HCT116 (cell line): ENCODE data around the gene NGEF. TPM values are rescaled to one million over a fixed set of nuclear protein-coding genes. Genes with fewer than 3 reads are reported as not detected.

Source experiments
- ATAC-seq: fragments of 200-7000 bp; cut with Tn5 transposase; 2 replicates; pipeline ENCODE4 v1.9.1; 2020; ENCODE audit warnings: mild to moderate bottlenecking, moderate library complexity
- BruUV-seq: library from RNA; stranded (reverse); fragments of 400-500 nt; replicated peaks from 2 replicates; lab custom pipeline; 2021; lab: Mats Ljungman, UMichigan
- CTCF ChIA-PET: fragments of 300-600 bp; sonication (Branson Sonifier 250); formaldehyde crosslinking; loops from one replicate; lab custom pipeline; 2021; ENCODE audit warnings: antibody characterized with exemption; lab: Charles Lee
- POLR2A ChIA-PET: fragments of 300-600, 350-600 bp; sonication (Branson Sonifier 250); formaldehyde crosslinking; loops from one replicate; lab custom pipeline; 2021; ENCODE audit warnings: antibody characterized with exemption; lab: Charles Lee
- RAD21 ChIA-PET, 2 experiments: fragments of 300-600 bp; sonication (Branson Sonifier 250); formaldehyde crosslinking; loops; one replicate each; lab custom pipeline; 2023; ENCODE audit warnings: low total read pairs in 2 of 2; ENCODE audit not compliant: uncharacterized antibody in 2 of 2, unreplicated experiment in 2 of 2, low non-redundant PET in 1 of 2; lab: Charles Lee
- DNase-seq: peaks from one replicate; pipeline ENCODE4 v3.0.0-alpha.2; 2010; ENCODE audit warnings: low read depth, low spot score
- H2AFZ ChIP-seq: fragments of 200-600 bp; shearing (Covaris generic), sonication (generic); 2 replicates; pipeline ENCODE4 v1.6.1; 2017; ENCODE audit warnings: low read depth, mixed run types, mixed read lengths, antibody characterized with exemption, low read length; ENCODE audit not compliant: poor library complexity, severe bottlenecking
- H3K27ac ChIP-seq: 2 replicates; pipeline ENCODE4 v1.5.1; 2012; ENCODE audit warnings: low read depth, low read length
- H3K27me3 ChIP-seq: fragments of 200-600 bp; sonication (generic); 2 replicates; pipeline ENCODE4 v1.6.1; 2016; ENCODE audit warnings: mixed run types, low read length, mixed read lengths; ENCODE audit not compliant: insufficient read depth
- H3K36me3 ChIP-seq, 2 experiments: fragments of 200-500 bp in 1 of 2; fragments of 200-600 bp in 1 of 2; sonication (Bioruptor generic) in 1 of 2; sonication (generic) in 1 of 2; 2 replicates each; pipeline versions ENCODE4 v1.5.1 to v1.6.1; 2014 to 2016; ENCODE audit warnings: low read length in 2 of 2, inconsistent platforms in 1 of 2, mixed read lengths in 1 of 2, mixed run types in 1 of 2; ENCODE audit not compliant: insufficient read depth in 2 of 2, control insufficient read depth in 1 of 2
- H3K4me1 ChIP-seq, 2 experiments: fragments of 200-600 bp in 1 of 2; sonication (generic) in 1 of 2; 2 replicates each; pipeline versions ENCODE4 v1.5.1 to v1.6.1; 2012 to 2017; ENCODE audit warnings: low read length in 2 of 2, inconsistent platforms in 1 of 2, mild to moderate bottlenecking in 1 of 2, mixed read lengths in 1 of 2, mixed run types in 1 of 2, moderate library complexity in 1 of 2; ENCODE audit not compliant: insufficient read depth in 2 of 2, control insufficient read depth in 1 of 2
- H3K4me2 ChIP-seq: fragments of 200-600 bp; sonication (generic); 2 replicates; pipeline ENCODE4 v1.6.1; 2017; ENCODE audit warnings: mixed run types, low read length, mixed read lengths
- H3K4me3 ChIP-seq, 2 experiments: fragments of 200-600 bp in 1 of 2; sonication (generic) in 1 of 2; replicated peaks in 1 of 2; 2 replicates each; pipeline ENCODE4 v1.5.1; 2011 to 2016; ENCODE audit warnings: low read length in 2 of 2, control low read depth in 1 of 2, low read depth in 1 of 2, mild to moderate bottlenecking in 1 of 2, mixed read lengths in 1 of 2, mixed run types in 1 of 2
- H3K79me2 ChIP-seq: fragments of 200-600 bp; sonication (generic); 2 replicates; pipeline ENCODE4 v1.6.1; 2017; ENCODE audit warnings: mild to moderate bottlenecking, mixed run types, low read length, moderate library complexity, mixed read lengths; ENCODE audit not compliant: insufficient read depth
- H3K9ac ChIP-seq: fragments of 200-600 bp; sonication (generic); 2 replicates; pipeline ENCODE4 v1.6.1; 2016; ENCODE audit warnings: low read length, mixed read lengths
- H3K9me2 ChIP-seq: fragments of 200-600 bp; sonication (generic), shearing (Covaris generic); 2 replicates; pipeline ENCODE4 v1.6.1; 2017; ENCODE audit warnings: mixed run types, mild to moderate bottlenecking, moderate library complexity; ENCODE audit not compliant: insufficient read depth
- H3K9me3 ChIP-seq, 2 experiments: fragments of 200-500 bp in 1 of 2; fragments of 200-600 bp in 1 of 2; sonication (Bioruptor generic) in 1 of 2; sonication (generic) in 1 of 2; 2 replicates each; pipeline ENCODE4 v1.6.1; 2014 to 2017; ENCODE audit warnings: low read length in 2 of 2, mixed read lengths in 2 of 2, inconsistent platforms in 1 of 2, low read depth in 1 of 2, mild to moderate bottlenecking in 1 of 2, mixed run types in 1 of 2, moderate library complexity in 1 of 2; ENCODE audit not compliant: control insufficient read depth in 1 of 2, insufficient read depth in 1 of 2
- H4K20me1 ChIP-seq: fragments of 200-600 bp; sonication (generic), shearing (Covaris generic); 2 replicates; pipeline ENCODE4 v1.6.1; 2017; ENCODE audit warnings: mixed run types, mild to moderate bottlenecking, moderate library complexity; ENCODE audit not compliant: insufficient read depth
- CBX3 ChIP-seq: IDR thresholded peaks from 2 replicates; pipeline ENCODE4 v1.6.1; 2012; ENCODE audit warnings: low read depth
- CEBPB ChIP-seq: IDR thresholded peaks from 2 replicates; pipeline ENCODE4 v1.6.1; 2012; ENCODE audit warnings: low read depth
- EGR1 ChIP-seq: IDR thresholded peaks from 2 replicates; pipeline ENCODE4 v1.6.1; 2012; ENCODE audit warnings: low read depth
- ELF1 ChIP-seq: IDR thresholded peaks from 2 replicates; pipeline ENCODE4 v1.6.1; 2012; ENCODE audit warnings: low read depth, borderline replicate concordance
- EZH2phosphoT487 ChIP-seq: fragments of 200-600 bp; IDR thresholded peaks from 2 replicates; pipeline ENCODE4 v1.6.1; 2018; ENCODE audit warnings: antibody characterized with exemption, borderline replicate concordance
- FOSL1 ChIP-seq: IDR thresholded peaks from 2 replicates; pipeline ENCODE4 v1.6.1; 2012; ENCODE audit warnings: low read depth
- MAX ChIP-seq: IDR thresholded peaks from 2 replicates; pipeline ENCODE4 v1.6.1; 2012
- POLR2A ChIP-seq: IDR thresholded peaks from 2 replicates; pipeline ENCODE4 v1.7.0; 2011; ENCODE audit warnings: borderline replicate concordance; ENCODE audit not compliant: insufficient read depth, insufficient read length; ENCODE audit errors: extremely low read depth
- POLR2AphosphoS5 ChIP-seq: IDR thresholded peaks from 2 replicates; pipeline ENCODE4 v1.6.1; 2011; ENCODE audit warnings: mild to moderate bottlenecking, low read depth, low read length, moderate library complexity
- RAD21 ChIP-seq: IDR thresholded peaks from 2 replicates; pipeline ENCODE4 v1.6.1; 2012; ENCODE audit warnings: low read depth, mild to moderate bottlenecking
- SIN3A ChIP-seq: IDR thresholded peaks from 2 replicates; pipeline ENCODE4 v1.6.1; 2012; ENCODE audit warnings: low read depth
- SP1 ChIP-seq: IDR thresholded peaks from 2 replicates; pipeline ENCODE4 v1.6.1; 2012; ENCODE audit warnings: low read depth
- SRF ChIP-seq: IDR thresholded peaks from 2 replicates; pipeline ENCODE4 v1.6.1; 2012; ENCODE audit warnings: low read depth
- TCF7L2 ChIP-seq: IDR thresholded peaks from 2 replicates; pipeline ENCODE4 v1.7.0; 2011; ENCODE audit warnings: borderline replicate concordance, inconsistent platforms; ENCODE audit not compliant: insufficient read depth, insufficient read length; ENCODE audit errors: extremely low read depth
- ZFX ChIP-seq: fragments of 450-650 bp; IDR thresholded peaks from 2 replicates; pipeline ENCODE4 v1.6.1; 2017
- ZNF274 ChIP-seq: fragments of 200-500 bp; sonication (Bioruptor generic); IDR thresholded peaks from 2 replicates; pipeline ENCODE4 v1.6.1; 2014; ENCODE audit warnings: mild to moderate bottlenecking, low read depth, low read length, inconsistent platforms
- intact Hi-C: fragments of 100-400 bp; cut with micrococcal nuclease; formaldehyde crosslinking; loops from 2 replicates; pipeline ENCODE4 v1.10.0; 2022
- total RNA-seq: library from RNA; stranded (reverse); gene quantifications from one replicate; pipeline ENCODE4 v1.2.1, GENCODE V29; 2021; ENCODE audit not compliant: unreplicated experiment
- TF ChIP-seq, protein P1 (sequence below): IDR thresholded peaks from 2 replicates; pipeline ENCODE4 v1.6.1; 2012
- TF ChIP-seq, protein P2 (sequence below): IDR thresholded peaks from 2 replicates; pipeline ENCODE4 v1.6.1; 2011; ENCODE audit warnings: mild to moderate bottlenecking, low read length, moderate library complexity; ENCODE audit not compliant: insufficient replicate concordance; ENCODE audit errors: extremely low read depth

The NGEF gene
- total RNA-seq, 1 experiment from 2014 or later, result 12.6 TPM

DNA sequence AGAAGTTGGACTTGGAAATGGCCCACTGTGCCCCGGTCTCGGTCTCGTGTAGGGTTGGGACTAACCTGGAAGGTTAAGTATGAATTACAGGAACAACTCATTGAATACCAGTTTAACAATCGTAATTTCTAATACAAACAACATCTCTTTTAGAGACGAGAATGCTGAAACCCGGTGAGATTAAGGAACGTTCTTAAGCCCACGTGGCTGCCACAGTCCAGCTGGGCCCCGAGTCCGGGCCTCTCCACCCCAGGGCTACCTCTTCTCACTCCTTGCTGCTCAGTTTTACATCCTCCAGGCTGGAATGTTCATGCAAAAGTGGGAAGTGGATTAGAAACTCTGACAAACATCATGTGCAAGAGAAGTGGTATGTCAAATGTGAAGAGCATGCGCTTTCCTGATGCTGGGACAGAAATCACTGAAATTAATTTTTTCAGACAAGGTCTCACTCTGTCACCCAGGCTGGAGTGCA, 29.4 kb downstream of the NGEF start:
- ATAC-seq (no peak), DNase-seq (no peak)
- H3K36me3 ChIP-seq, result no peaks in the 10 kb centered on the region
- ChIA-PET CTCF (no interaction called here), RAD21 (no interaction called here), POLR2A (no interaction called here)
- H3K4me1 ChIP-seq, result peaks cover 54 to 63% of the 10 kb centered on the region in 2 experiments
- H3K9ac ChIP-seq, result no peak overlapping the region
- no peak overlapping the region for H2AFZ ChIP-seq
- H3K27me3 ChIP-seq, result no peaks in the 10 kb centered on the region; the same call in 1 of the 2 replicates
- H3K4me3 ChIP-seq, result no peak overlapping the region
- TF ChIP-seq, protein P1, sequence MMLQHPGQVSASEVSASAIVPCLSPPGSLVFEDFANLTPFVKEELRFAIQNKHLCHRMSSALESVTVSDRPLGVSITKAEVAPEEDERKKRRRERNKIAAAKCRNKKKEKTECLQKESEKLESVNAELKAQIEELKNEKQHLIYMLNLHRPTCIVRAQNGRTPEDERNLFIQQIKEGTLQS, result no peak
- TF ChIP-seq ZNF274 (no peak), CBX3 (no peak), ZFX (no peak), EZH2phosphoT487 (no peak), POLR2AphosphoS5 (no peak), SRF (no peak), RAD21 (no peak), FOSL1 (no peak), CEBPB (no peak), ELF1 (no peak), TCF7L2 (no peak), MAX (no peak), SIN3A (no peak), EGR1 (no peak), POLR2A (no peak), SP1 (no peak)
- TF ChIP-seq, protein P2, sequence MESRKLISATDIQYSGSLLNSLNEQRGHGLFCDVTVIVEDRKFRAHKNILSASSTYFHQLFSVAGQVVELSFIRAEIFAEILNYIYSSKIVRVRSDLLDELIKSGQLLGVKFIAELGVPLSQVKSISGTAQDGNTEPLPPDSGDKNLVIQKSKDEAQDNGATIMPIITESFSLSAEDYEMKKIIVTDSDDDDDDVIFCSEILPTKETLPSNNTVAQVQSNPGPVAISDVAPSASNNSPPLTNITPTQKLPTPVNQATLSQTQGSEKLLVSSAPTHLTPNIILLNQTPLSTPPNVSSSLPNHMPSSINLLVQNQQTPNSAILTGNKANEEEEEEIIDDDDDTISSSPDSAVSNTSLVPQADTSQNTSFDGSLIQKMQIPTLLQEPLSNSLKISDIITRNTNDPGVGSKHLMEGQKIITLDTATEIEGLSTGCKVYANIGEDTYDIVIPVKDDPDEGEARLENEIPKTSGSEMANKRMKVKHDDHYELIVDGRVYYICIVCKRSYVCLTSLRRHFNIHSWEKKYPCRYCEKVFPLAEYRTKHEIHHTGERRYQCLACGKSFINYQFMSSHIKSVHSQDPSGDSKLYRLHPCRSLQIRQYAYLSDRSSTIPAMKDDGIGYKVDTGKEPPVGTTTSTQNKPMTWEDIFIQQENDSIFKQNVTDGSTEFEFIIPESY, result no peak
- no peaks in the 10 kb centered on the region for H3K79me2 ChIP-seq
- no peaks in the 10 kb centered on the region for H4K20me1 ChIP-seq
- 0 out of 4 replicates have a peak, but pooled peaks cover 0 to 4% of the 10 kb centered on the region in 2 experiments for H3K9me3 ChIP-seq
- intact Hi-C loops, result loop anchor here (5.0 kb wide), 1 partner anchor 131 kb away; no protein-coding TSS in a partner anchor
- no peak overlapping the region for H3K27ac ChIP-seq
- H3K4me2 ChIP-seq, result no peak overlapping the region
- BruUV-seq, result no TSS peak
- no peaks in the 10 kb centered on the region for H3K9me2 ChIP-seq
